ENCODE results near the gene GRIA4.

GRIA4 gene

GRCh38 chr11:105780781-105781525 is 171.1 kb downstream of the GRIA4 start:
- TF ChIP-seq, protein P1, sequence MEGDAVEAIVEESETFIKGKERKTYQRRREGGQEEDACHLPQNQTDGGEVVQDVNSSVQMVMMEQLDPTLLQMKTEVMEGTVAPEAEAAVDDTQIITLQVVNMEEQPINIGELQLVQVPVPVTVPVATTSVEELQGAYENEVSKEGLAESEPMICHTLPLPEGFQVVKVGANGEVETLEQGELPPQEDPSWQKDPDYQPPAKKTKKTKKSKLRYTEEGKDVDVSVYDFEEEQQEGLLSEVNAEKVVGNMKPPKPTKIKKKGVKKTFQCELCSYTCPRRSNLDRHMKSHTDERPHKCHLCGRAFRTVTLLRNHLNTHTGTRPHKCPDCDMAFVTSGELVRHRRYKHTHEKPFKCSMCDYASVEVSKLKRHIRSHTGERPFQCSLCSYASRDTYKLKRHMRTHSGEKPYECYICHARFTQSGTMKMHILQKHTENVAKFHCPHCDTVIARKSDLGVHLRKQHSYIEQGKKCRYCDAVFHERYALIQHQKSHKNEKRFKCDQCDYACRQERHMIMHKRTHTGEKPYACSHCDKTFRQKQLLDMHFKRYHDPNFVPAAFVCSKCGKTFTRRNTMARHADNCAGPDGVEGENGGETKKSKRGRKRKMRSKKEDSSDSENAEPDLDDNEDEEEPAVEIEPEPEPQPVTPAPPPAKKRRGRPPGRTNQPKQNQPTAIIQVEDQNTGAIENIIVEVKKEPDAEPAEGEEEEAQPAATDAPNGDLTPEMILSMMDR (IDR thresholded peaks at IDR 0.05), result no peak

DNA sequence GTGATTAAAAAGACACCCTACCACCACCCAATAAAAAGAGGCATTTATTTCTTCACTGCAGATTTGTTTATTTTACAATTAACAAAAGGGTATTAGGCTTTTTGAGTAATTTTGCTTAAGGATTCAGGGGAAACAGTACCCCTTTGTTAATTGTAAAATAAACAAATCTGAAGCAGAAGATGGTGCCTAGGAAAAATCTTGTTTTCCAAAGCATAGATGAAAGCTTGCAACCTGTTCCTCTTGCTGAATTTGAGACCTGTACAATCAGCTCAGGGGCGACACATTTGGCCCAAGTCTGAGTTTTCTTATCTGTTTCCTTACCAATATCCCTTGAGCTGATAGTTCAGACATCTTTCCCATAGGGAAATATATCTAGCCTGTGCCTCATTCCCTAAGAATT is 171.9 kb downstream of the GRIA4 start:
- TF ChIP-seq, protein P1 (IDR thresholded peaks at IDR 0.05), result no peak

GRCh38 chr11:105783216-105783615 is 173.3 kb downstream of the GRIA4 start:
- TF ChIP-seq, protein P1 (IDR thresholded peaks at IDR 0.05), result no peak

GRCh38 chr11:105786741-105787140 is 176.9 kb downstream of the GRIA4 start:
- TF ChIP-seq, protein P1 (IDR thresholded peaks at IDR 0.05), result no peak

DNA sequence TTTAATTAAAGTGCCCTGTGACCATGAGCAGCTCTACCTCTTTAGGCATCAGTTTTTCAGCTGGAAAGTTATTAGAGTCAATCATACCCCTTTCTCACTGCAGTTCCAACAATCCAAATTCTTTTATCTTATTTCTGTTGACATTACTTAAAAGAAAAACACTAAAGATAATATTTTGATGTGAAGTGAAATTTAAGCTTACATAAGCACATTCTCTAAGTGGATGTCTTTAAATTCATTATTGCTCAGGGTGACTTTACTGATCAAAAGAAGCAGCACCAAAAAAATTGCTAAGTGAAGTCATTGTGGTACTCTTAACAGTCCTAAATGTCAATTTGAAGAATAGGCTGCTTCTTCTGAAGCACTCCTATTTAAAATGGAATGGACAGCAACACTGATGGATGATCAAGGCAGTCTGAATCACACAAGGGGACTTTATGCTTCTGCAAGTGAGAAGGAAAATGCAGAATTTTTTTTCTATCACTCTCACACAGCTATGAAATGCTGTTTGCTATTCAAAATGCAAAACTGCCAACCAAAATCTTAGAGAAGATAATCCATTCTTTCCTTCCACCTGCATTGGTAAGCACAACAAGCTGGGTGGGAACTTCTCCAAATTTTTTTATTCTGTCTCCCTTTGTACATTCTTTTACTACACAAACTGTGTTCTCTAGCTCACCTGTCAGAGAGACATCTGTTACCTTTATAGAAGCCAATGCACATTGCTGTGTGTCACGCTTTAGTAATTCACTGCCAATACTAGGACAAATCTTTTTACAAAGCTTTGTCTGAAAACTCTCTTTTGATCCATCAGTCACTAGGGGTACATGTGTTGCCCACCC is 179.9 kb downstream of the GRIA4 start:
- TF ChIP-seq, protein P1 (IDR thresholded peaks at IDR 0.05), result no peak

DNA sequence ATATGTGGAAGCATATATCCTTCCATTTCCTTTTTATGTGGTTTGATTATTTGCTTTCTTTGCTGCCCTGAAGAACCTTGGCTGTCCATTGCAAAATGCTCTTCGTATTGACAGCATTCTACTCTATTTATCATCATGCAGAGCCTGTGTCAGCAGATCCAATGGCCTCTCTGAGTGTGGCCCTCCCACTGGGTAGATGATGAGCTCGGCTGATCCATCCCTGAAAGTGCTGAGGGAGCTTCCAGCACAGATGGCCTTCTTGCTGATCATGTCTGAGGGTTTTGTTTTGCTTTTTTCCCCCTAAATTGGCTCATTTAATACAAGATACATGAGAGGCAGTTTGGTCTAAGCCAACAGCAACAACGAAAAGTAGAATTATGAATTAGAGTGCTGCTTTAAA is 181.0 kb downstream of the GRIA4 start:
- TF ChIP-seq, protein P1 (IDR thresholded peaks at IDR 0.05), result no peak

GRCh38 chr11:105793092-105793491 is 183.2 kb downstream of the GRIA4 start:
- TF ChIP-seq, protein P1 (IDR thresholded peaks at IDR 0.05), result no peak

Data from LNCAP (cell line).